ENCODE measurements around the gene CARD11. TPM values are rescaled to one million over a fixed set of nuclear protein-coding genes. Genes with fewer than 3 reads are reported as not detected.
A peak's percentile ranks its signal among the peaks of the same experiment; 100 is the strongest.

Gene CARD11
- total RNA-seq, 2 donors from 2014 or later = 0.87 to 2.4 TPM

DNA sequence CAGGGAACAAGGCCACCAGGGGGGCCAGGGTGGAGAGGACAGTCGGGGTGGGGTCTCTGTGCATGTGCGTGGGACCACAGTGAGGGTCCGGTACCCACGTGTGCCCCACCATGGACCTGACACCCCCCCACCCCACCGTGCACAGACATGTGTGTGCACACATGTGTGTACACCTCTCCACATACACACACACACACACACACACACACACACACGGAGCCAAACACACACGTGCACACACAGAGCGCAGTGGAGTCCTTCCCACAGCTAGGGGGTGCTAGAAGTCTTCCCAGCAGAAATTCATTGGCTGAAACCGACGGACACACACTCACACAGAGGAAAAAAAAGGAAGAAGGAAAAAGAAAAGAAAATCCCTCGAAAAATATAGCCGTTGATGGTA is 156.8 kb downstream of the CARD11 start:
- Histone ChIP-seq H3K9me3 (no peaks in the 10 kb centered on the region), H3K36me3 (no peaks in the 10 kb centered on the region), H3K27ac (no peak overlapping the region), H3K4me1 (replicated peaks) (no peaks in the 10 kb centered on the region), H3K27me3 (replicated peaks; ENCODE audit: insufficient read depth) (no peaks in the 10 kb centered on the region), H3K4me3 (no peak overlapping the region)
- 12% methylated on average over 9 of the region's 12 CpGs for WGBS
- intact Hi-C loops (cut with DNase I) = no loop called here
- no peak for TF ChIP-seq POLR2AphosphoS5 (IDR thresholded peaks at IDR 0.05)
- TF ChIP-seq, protein P1, sequence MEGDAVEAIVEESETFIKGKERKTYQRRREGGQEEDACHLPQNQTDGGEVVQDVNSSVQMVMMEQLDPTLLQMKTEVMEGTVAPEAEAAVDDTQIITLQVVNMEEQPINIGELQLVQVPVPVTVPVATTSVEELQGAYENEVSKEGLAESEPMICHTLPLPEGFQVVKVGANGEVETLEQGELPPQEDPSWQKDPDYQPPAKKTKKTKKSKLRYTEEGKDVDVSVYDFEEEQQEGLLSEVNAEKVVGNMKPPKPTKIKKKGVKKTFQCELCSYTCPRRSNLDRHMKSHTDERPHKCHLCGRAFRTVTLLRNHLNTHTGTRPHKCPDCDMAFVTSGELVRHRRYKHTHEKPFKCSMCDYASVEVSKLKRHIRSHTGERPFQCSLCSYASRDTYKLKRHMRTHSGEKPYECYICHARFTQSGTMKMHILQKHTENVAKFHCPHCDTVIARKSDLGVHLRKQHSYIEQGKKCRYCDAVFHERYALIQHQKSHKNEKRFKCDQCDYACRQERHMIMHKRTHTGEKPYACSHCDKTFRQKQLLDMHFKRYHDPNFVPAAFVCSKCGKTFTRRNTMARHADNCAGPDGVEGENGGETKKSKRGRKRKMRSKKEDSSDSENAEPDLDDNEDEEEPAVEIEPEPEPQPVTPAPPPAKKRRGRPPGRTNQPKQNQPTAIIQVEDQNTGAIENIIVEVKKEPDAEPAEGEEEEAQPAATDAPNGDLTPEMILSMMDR (IDR thresholded peaks at IDR 0.05) = peak; percentile 50 to 84 (median 78)
- peak; percentile 52 for DNase-seq (ENCODE audit: low spot score)

DNA sequence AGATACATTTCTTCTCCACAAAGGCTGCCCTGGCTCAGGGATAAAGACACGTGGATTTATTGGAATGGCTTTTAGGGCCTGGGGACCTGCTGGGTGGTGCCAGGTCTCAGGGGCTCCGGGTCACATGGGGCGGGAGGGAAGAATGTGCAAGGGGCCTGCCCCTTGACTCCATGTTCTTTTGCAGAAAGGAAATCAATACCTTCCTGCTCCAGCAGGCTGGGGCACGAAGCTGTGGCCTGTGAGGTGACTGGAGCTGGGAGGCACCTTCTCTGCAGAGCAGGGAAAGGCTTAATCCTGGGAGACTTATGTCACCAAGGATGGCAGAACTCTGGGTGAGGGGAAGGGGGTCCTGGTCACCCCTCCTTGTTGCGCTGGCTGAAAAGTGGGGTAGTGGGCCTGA is 157.3 kb downstream of the CARD11 start:
- no peaks in the 10 kb centered on the region for H3K9me3 ChIP-seq
- no peak for DNase-seq (ENCODE audit: low spot score)
- intact Hi-C loops (cut with DNase I) = no loop called here
- H3K27ac ChIP-seq = no peak overlapping the region
- no peaks in the 10 kb centered on the region for H3K36me3 ChIP-seq
- 57% methylated on average over 5 of the region's 5 CpGs for WGBS
- TF ChIP-seq POLR2A (IDR thresholded peaks at IDR 0.05) (no peak), POLR2AphosphoS5 (IDR thresholded peaks at IDR 0.05) (no peak)
- TF ChIP-seq, protein P1 (IDR thresholded peaks at IDR 0.05) = no peak
- H3K4me1 ChIP-seq (replicated peaks) = no peaks in the 10 kb centered on the region
- H3K4me3 ChIP-seq = no peak overlapping the region
- H3K27me3 ChIP-seq (replicated peaks; ENCODE audit: insufficient read depth) = no peaks in the 10 kb centered on the region

DNA sequence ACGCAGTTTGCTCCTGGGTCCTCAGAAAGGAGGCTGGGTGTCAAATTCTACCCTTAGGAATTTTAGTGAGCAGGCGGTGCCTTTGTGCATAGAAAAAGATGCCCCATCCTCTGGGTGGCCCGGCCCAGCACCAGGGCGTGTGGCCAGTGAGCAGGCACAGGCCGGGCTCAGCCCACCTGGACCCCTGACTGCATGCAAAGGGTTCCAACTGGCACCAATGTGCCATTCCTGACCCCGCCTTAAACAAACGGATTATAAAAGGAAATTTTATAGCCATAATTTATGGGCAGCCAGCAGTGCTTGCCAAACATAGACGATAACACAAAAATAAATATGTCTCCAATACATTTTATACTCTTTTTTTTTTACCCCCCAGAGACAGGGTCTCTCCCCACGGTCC is 159.5 kb downstream of the CARD11 start:
- no peak for DNase-seq (ENCODE audit: low spot score)
- H3K4me1 ChIP-seq (replicated peaks) = no peaks in the 10 kb centered on the region
- WGBS = 12% methylated on average over 9 of the region's 9 CpGs
- no peaks in the 10 kb centered on the region for H3K9me3 ChIP-seq
- intact Hi-C loops (cut with DNase I) = no loop called here
- H3K4me3 ChIP-seq = no peak overlapping the region
- H3K27ac ChIP-seq = no peak overlapping the region
- peak; percentile 32 for TF ChIP-seq POLR2AphosphoS5 (IDR thresholded peaks at IDR 0.05)
- no peak for TF ChIP-seq POLR2A (IDR thresholded peaks at IDR 0.05)
- no peaks in the 10 kb centered on the region for H3K27me3 ChIP-seq (replicated peaks; ENCODE audit: insufficient read depth)
- no peaks in the 10 kb centered on the region for H3K36me3 ChIP-seq

DNA sequence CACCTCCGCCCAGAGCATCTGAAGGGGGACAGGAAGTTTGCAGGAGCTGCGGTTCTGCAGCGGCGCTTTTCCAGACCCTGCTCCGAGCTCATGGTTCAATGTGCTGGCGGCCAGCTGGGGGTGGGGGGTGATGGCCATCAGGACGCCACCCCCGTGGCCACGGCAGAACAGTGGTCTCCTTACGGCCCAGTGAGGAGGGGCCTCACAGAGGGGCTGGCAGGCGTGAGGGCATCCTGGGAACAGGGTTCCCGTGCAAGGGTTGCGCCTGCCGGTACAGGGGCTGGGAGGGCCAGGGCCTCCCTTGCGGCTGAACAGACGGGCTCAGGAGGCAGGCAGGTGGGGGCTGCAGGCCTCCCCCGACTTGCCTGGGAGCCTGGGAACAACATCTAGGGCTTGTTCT is 160.6 kb downstream of the CARD11 start:
- H3K27me3 ChIP-seq (replicated peaks; ENCODE audit: insufficient read depth) = no peaks in the 10 kb centered on the region
- H3K36me3 ChIP-seq = no peaks in the 10 kb centered on the region
- intact Hi-C loops (cut with DNase I) = no loop called here
- H3K4me3 ChIP-seq = no peak overlapping the region
- TF ChIP-seq POLR2A (IDR thresholded peaks at IDR 0.05) = no peak
- TF ChIP-seq POLR2AphosphoS5 (IDR thresholded peaks at IDR 0.05) = no peak
- TF ChIP-seq, protein P1 (IDR thresholded peaks at IDR 0.05) = no peak
- 89% methylated on average over 16 of the region's 17 CpGs for WGBS
- no peaks in the 10 kb centered on the region for H3K4me1 ChIP-seq (replicated peaks)
- H3K27ac ChIP-seq = no peak overlapping the region
- no peak for DNase-seq (ENCODE audit: low spot score)
- no peaks in the 10 kb centered on the region for H3K9me3 ChIP-seq

DNA sequence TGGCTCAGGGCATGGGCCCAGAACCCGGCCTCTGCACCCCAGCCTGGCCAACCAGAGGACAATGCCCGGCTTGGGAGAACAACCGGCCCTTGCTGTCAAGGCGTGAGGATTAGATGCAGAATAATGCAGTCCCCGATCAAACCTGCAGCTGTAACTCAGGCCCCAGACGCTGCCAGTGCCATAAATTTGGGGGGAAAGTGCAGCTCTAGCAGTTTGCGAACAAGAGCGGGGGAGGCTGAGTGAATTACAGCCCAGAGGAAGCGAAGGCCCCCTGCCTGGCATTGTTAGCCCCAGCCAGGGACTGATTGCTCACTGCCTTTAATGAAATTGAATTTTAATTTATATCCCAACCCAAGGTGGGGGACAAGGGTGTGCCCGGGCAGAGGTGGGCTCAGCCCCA is 161.6 kb downstream of the CARD11 start:
- no peak overlapping the region for H3K4me3 ChIP-seq
- intact Hi-C loops (cut with DNase I) = no loop called here
- no peaks in the 10 kb centered on the region for H3K4me1 ChIP-seq (replicated peaks)
- DNase-seq (ENCODE audit: low spot score) = no peak
- no peaks in the 10 kb centered on the region for H3K9me3 ChIP-seq
- TF ChIP-seq POLR2A (IDR thresholded peaks at IDR 0.05) = no peak
- TF ChIP-seq POLR2AphosphoS5 (IDR thresholded peaks at IDR 0.05) = no peak
- TF ChIP-seq, protein P1 (IDR thresholded peaks at IDR 0.05) = no peak
- WGBS = 85% methylated on average over 10 of the region's 10 CpGs
- no peaks in the 10 kb centered on the region for H3K36me3 ChIP-seq
- H3K27me3 ChIP-seq (replicated peaks; ENCODE audit: insufficient read depth) = no peaks in the 10 kb centered on the region
- no peak overlapping the region for H3K27ac ChIP-seq
